Tibial artery (tissue), 4 donors: Measurements from ENCODE around the gene CIB2.

Experiments
- DNase-seq, 2 donors: peaks; one replicate each; pipeline ENCODE4 v3.0.0-alpha.2; 2019
- H3K27ac ChIP-seq, 2 donors: fragments of 200-600 bp; sonication (generic) in 1 of 2; 1 replicate in 1 of 2; 2 replicates in 1 of 2; pipeline ENCODE4 v1.5.1; 2018 to 2019; ENCODE audit warnings: mild to moderate bottlenecking in 1 of 2
- H3K27me3 ChIP-seq, 2 donors: fragments of 200-600 bp; sonication (generic) in 1 of 2; one replicate each; pipeline versions ENCODE4 v1.5.1 to v1.6.0; 2016 to 2019
- H3K36me3 ChIP-seq, 3 donors: fragments of 200-600 bp; sonication (generic) in 2 of 3; one replicate each; pipeline ENCODE4 v1.5.1; 2016 to 2019; ENCODE audit warnings: mild to moderate bottlenecking in 2 of 3
- H3K4me1 ChIP-seq, 4 donors: fragments of 200-600 bp; sonication (generic) in 2 of 4; 1 replicate in 3 of 4; 2 replicates in 1 of 4; pipeline ENCODE4 v1.5.1; 2016 to 2019
- H3K4me3 ChIP-seq, 2 donors: fragments of 200-600 bp; sonication (generic) in 1 of 2; 1 replicate in 1 of 2; 2 replicates in 1 of 2; pipeline ENCODE4 v1.5.1; 2018 to 2019; ENCODE audit warnings: mild to moderate bottlenecking in 2 of 2
- H3K9me3 ChIP-seq, 3 donors: fragments of 200-600 bp; sonication (generic) in 1 of 3; one replicate each; pipeline ENCODE4 v1.5.1; 2016 to 2019
- intact Hi-C: fragments of 100-400 bp; cut with DNase I; formaldehyde crosslinking; loops from one replicate; pipeline ENCODE4 v1.15.0; 2023; ENCODE audit warnings: low total_unique reads
- TF ChIP-seq, protein P1 (sequence below), 2 experiments: fragments of 200-600 bp in 1 of 2; fragments of 450-650 bp in 1 of 2; IDR thresholded peaks; one replicate each; pipeline ENCODE4 v1.5.1; 2017 to 2019; ENCODE audit warnings: antibody characterized with exemption in 2 of 2, mild to moderate bottlenecking in 1 of 2, moderate library complexity in 1 of 2

The CIB2 gene

DNA sequence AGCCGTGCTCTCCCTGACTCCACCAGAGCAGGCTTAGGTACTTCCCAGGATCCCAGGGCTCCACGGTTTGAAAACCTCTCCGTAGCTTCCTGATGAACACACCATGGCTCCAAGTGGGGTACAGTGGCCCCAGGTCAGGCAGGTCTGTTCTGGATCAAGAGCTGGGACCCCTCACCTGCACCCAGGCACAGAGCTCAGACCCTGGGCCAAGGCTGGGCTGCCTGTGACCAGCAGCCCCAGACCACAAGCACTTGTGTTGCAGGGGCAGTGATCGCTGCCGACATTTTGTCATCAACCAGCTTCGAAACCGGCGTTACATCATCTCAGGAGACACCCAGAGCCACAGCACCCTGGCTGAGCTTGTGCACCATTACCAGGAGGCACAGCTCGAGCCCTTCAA lies 33.6 kb downstream of the CIB2 start:
- intact Hi-C loops: no loop called here
- peak in 1 of 2 donors; percentile 37 for DNase-seq

DNA sequence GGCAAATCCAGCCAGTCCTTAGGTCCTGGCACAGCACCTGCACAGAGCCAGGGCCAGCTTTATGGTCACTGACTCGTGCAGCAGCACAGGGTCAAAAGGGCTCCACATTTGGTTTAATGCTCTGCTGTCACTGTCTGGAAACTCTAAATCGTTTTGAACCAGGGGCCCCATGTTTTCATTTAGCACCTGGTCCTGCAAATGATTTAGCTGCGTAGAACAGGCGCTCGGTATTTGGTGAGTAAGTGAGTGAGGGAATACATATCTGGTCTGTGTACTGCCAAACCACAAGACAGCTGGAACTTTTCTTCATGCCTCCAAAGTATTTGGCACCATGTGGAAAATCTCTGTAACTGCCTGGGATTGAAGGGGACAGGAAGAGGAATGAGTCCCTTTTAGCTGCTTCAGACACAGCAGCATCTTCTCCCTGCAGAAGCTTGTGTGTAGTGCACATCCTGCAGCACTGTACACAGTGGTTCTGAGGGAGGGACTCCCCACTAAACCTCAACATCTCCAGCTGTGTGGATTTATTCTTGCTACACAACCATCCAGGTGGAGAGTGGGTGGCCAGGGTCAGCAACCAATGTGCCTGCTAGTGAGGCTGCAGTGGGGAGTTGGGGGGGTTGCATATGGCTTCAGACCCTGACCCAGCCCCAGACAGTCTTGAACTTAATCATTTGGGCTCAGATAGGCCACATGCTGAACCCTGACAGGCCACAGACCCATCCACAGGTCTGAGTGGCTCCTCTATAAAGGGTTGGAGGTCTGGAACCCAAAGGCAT lies 37.8 kb downstream of the CIB2 start:
- intact Hi-C loops: no loop called here
- Histone ChIP-seq H3K27me3 (no peaks in the 10 kb centered on the region), H3K36me3 (no peaks in the 10 kb centered on the region), H3K27ac (no peak overlapping the region), H3K4me3 (no peak overlapping the region), H3K4me1 (peaks cover 0 to 10% (median 0%) of the 10 kb centered on the region in 4 donors), H3K9me3 (no peaks in the 10 kb centered on the region)
- TF ChIP-seq, protein P1, sequence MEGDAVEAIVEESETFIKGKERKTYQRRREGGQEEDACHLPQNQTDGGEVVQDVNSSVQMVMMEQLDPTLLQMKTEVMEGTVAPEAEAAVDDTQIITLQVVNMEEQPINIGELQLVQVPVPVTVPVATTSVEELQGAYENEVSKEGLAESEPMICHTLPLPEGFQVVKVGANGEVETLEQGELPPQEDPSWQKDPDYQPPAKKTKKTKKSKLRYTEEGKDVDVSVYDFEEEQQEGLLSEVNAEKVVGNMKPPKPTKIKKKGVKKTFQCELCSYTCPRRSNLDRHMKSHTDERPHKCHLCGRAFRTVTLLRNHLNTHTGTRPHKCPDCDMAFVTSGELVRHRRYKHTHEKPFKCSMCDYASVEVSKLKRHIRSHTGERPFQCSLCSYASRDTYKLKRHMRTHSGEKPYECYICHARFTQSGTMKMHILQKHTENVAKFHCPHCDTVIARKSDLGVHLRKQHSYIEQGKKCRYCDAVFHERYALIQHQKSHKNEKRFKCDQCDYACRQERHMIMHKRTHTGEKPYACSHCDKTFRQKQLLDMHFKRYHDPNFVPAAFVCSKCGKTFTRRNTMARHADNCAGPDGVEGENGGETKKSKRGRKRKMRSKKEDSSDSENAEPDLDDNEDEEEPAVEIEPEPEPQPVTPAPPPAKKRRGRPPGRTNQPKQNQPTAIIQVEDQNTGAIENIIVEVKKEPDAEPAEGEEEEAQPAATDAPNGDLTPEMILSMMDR (IDR thresholded peaks at IDR 0.05): no peak
- DNase-seq: peak in 1 of 2 donors; percentile 32

More for the DNA sequence above, 33.6 kb downstream of the CIB2 start:
- TF ChIP-seq, protein P1 (IDR thresholded peaks at IDR 0.05): no peak
- no peak overlapping the region for H3K4me3 ChIP-seq
- H3K36me3 ChIP-seq: no peaks in the 10 kb centered on the region
- H3K27ac ChIP-seq: no peak overlapping the region
- H3K9me3 ChIP-seq: no peaks in the 10 kb centered on the region
- H3K27me3 ChIP-seq: no peaks in the 10 kb centered on the region
- peaks cover 0 to 10% (median 0%) of the 10 kb centered on the region in 4 donors for H3K4me1 ChIP-seq

DNA sequence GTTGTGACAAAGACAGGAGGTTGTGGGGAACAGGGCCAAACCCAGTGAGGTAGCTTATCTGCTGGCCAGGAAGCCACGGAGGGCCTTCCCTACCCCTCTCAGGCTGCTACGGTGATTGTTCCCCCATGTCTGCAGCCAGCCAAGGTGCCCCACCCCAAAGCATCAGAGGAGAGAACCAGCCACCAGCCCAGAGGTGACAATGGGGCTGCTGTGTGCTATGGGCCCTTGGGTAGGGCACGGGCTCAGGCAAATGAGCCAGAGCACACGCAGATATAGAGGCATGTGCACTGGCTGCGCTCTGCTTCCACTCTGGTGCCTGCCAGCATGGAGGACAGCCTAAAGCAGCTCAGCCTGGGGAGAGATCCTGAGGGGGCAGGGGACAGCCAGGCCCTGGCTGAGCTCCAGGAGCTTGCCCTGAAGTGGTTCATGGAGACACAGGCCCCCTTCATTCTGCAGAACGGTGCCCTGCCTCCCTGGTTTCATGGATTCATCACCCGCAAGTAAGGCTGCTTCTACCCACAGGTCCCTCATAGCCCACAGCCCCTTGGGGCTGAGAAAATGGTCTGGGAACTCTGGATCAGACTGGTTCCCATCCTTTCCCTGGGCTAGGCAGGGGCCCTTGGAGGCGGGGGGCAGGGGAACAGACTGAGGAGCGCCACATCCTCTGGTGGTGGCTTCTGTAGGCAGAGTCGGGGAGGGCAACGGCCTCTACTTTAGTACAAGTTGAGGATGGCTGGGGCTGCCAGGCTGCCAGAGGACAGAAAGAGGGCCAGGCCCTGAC lies 38.8 kb downstream of the CIB2 start, which contains the start of gene SH2D7:
Gene SH2D7, plus strand, starts transcription at position 301 of the 781 bp plus-strand sequence. Its CDS starts 24 bp downstream, at position 325.
- H3K4me1 ChIP-seq: peaks cover 0 to 10% (median 0%) of the 10 kb centered on the region in 4 donors
- intact Hi-C loops: no loop called here
- no peak within 1 kb of the TSS for H3K4me3 ChIP-seq
- H3K36me3 ChIP-seq: no peaks in the 10 kb centered on the region
- H3K9me3 ChIP-seq: no peaks in the 10 kb centered on the region
- H3K27ac ChIP-seq: no peak within 1 kb of the TSS
- peak in 1 of 2 donors; percentile 61 for DNase-seq
- no peaks in the 10 kb centered on the region for H3K27me3 ChIP-seq
- TF ChIP-seq, protein P1 (IDR thresholded peaks at IDR 0.05): no peak

DNA sequence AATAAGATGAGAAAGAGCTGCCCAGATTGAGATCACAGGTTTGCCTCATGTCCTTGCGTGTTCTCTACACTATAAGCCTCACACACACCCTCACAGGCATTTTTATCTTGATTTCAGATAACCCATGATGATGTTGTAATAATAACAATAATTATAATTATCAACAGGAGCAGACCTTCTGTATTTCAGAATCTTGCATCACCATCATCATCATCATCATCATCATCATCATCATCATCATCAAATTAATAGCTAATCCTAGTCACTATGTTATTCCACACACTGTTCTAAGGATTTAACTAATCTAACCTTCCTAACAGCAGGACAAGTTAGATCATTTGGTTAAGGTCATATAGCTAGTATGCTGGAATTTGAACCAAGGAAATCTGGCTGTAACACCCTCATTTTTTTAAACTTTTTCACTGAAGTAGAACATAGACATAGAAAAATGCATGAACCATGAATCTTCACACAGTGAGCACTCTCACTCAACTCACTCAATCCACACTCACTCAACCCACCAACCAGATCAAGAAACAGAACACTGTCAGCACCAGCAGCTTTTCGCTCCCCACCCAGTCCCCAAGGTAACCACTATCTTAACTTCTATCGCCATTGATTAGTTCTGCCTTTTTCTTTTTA lies 40.7 kb downstream of the CIB2 start:
- no peak overlapping the region for H3K27ac ChIP-seq
- no peaks in the 10 kb centered on the region for H3K36me3 ChIP-seq
- DNase-seq: no peak
- no peaks in the 10 kb centered on the region for H3K27me3 ChIP-seq
- H3K4me1 ChIP-seq: peaks cover 0 to 10% (median 0%) of the 10 kb centered on the region in 4 donors
- H3K9me3 ChIP-seq: no peaks in the 10 kb centered on the region
- TF ChIP-seq, protein P1 (IDR thresholded peaks at IDR 0.05): no peak
- intact Hi-C loops: no loop called here
- no peak overlapping the region for H3K4me3 ChIP-seq

DNA sequence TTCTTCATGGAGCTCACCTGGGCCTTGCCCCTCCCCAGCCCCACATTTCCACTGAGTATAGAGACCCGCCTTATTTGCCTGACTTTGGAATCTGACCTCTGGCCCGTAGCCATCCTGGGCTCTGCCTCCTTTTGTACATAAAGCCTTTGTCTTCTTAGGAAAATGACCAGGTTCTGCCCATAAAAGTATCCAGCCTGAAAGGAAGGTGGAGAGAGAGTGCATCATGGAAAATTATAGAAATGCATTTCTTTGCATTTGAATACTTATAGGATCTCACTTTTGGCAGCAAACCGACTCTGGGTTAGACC lies 42.5 kb downstream of the CIB2 start:
- Histone ChIP-seq H3K9me3 (no peaks in the 10 kb centered on the region), H3K36me3 (no peaks in the 10 kb centered on the region), H3K27ac (no peak overlapping the region), H3K27me3 (no peaks in the 10 kb centered on the region), H3K4me3 (no peak overlapping the region), H3K4me1 (peaks cover 0 to 7% (median 0%) of the 10 kb centered on the region in 4 donors)
- TF ChIP-seq, protein P1 (IDR thresholded peaks at IDR 0.05): no peak
- intact Hi-C loops: no loop called here
- DNase-seq: no peak
